Measurements from ENCODE around the gene RFFL. TPM values are rescaled to one million over a fixed set of nuclear protein-coding genes. Genes with fewer than 3 reads are reported as not detected.

Gene RFFL
- total RNA-seq, 3 donors from 2014 or later = 13.8 to 27.5 (median 19.4) TPM

DNA sequence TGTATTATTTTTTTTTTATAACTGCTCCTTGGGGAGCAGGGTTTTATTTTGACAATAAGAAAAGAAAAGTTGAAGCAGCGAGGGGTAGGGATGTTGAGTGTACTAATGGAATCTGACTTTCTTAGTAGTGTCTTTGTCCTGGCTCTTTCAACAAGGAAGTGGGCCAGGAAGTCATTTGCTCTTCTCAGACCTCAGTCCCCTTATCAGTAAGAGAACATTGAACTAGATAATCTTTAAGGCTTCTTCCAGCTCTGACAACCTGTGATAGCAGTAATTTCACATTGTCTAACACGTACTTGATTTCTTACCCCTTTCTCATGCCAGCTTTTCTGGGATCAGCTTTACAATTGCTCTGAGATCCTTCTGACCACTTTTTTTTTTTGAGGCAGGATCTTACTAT, 74.9 kb downstream of the RFFL start:
- DNase-seq (ENCODE audit: low spot score in 2 of 2) = no peak
- Histone ChIP-seq H3K27ac (no peak overlapping the region), H3K4me1 (no peaks in the 10 kb centered on the region), H3K9me3 (no peaks in the 10 kb centered on the region), H3K36me3 (no peaks in the 10 kb centered on the region), H3K4me3 (no peak overlapping the region), H3K27me3 (no peaks in the 10 kb centered on the region)
- TF ChIP-seq CTCF (IDR thresholded peaks at IDR 0.05) (no peak), POLR2A (IDR thresholded peaks at IDR 0.05) (no peak), POLR2AphosphoS5 (IDR thresholded peaks at IDR 0.05) (no peak)
- intact Hi-C loops (cut with DNase I; ENCODE audit: low total_unique reads) = no loop called here

DNA sequence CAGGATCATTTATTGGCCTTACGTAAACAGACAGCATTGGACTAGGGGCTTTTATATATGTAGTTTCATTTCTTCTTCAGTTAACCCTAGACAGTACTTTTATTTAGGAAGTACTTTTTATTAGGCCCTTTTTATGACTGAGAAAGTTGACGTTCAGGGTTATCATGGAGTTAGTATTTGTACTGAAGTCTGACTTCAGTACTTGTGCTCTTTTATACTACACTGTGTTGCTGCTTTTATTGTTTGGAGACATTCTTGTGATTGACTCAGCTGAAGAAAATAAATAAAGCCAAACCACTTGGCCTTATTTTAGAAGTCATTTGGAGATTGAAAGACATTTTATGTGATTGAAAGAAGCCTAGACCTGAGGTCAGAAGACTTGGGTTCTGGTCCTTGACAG, 76.3 kb downstream of the RFFL start:
- no peaks in the 10 kb centered on the region for H3K27me3 ChIP-seq
- no peaks in the 10 kb centered on the region for H3K4me1 ChIP-seq
- intact Hi-C loops (cut with DNase I; ENCODE audit: low total_unique reads) = no loop called here
- H3K9me3 ChIP-seq = no peaks in the 10 kb centered on the region
- no peak overlapping the region for H3K27ac ChIP-seq
- DNase-seq (ENCODE audit: low spot score in 2 of 2) = no peak
- TF ChIP-seq POLR2AphosphoS5 (IDR thresholded peaks at IDR 0.05) (no peak), CTCF (IDR thresholded peaks at IDR 0.05) (no peak), POLR2A (IDR thresholded peaks at IDR 0.05) (no peak)
- no peaks in the 10 kb centered on the region for H3K36me3 ChIP-seq
- no peak overlapping the region for H3K4me3 ChIP-seq

- H3K27me3 ChIP-seq = no peaks in the 10 kb centered on the region
- intact Hi-C loops (cut with DNase I; ENCODE audit: low total_unique reads) = no loop called here
- no peak for TF ChIP-seq POLR2AphosphoS5 (IDR thresholded peaks at IDR 0.05)
- no peak for TF ChIP-seq POLR2A (IDR thresholded peaks at IDR 0.05)
- TF ChIP-seq CTCF (IDR thresholded peaks at IDR 0.05) = no peak
- no peaks in the 10 kb centered on the region for H3K36me3 ChIP-seq
- no peaks in the 10 kb centered on the region for H3K9me3 ChIP-seq
- peak overlapping the region; percentile 76 to 89 (median 81) for H3K4me3 ChIP-seq
- H3K27ac ChIP-seq = peak overlapping the region; percentile 96 to 99
- no peak for DNase-seq (ENCODE audit: low spot score in 2 of 2)
- H3K4me1 ChIP-seq = no peaks in the 10 kb centered on the region
Measured at GRCh38 chr17:34981538-34982241, 81.8 kb downstream of the RFFL start.

DNA sequence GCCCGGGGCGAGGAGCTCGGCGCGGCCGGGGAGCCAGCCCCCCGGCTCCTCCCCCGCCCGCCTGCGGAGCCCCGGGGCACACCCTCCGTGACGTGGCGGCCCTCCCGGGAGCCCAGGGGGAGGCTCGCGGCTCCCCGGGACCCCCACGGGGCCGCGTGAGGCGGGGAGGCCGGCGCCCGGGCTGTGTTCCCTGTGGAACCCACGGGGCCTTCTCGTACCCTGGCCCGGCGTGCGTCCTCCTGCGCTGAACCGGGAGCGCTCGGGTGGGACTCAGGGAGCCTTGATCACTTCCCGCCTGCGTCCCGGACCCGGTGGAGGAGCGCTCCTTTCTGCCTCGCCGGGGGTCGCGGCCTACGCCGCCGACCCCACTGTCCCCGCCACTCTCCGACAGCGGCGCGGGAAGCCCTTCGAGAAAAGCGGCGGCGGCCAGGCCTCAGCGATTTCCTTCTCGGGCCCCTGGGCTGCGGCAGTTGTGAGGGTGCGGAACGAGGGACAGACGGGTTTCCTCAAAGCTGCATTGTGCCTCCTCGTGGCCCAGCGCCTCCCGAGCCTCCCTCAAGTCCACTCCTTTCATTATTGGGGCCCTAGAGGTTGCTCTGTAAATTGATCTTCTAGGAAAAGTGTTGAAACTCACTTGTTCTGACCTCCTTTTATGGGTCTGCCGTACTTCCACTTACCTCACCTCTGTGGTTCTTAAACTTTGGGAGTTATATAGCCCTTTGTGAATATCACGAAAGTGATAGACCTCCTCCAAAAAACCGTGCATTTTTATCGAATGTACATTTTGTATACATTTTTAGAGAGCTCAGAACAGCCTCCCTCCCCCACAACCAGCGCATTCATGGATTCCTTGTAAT, 82.6 kb downstream of the RFFL start:
- peak overlapping the region; percentile 76 to 89 (median 81) for H3K4me3 ChIP-seq
- no peaks in the 10 kb centered on the region for H3K27me3 ChIP-seq
- peak; percentile 67 to 76 for DNase-seq (ENCODE audit: low spot score in 2 of 2)
- intact Hi-C loops (cut with DNase I; ENCODE audit: low total_unique reads) = no loop called here
- H3K4me1 ChIP-seq = no peaks in the 10 kb centered on the region
- no peaks in the 10 kb centered on the region for H3K9me3 ChIP-seq
- peak overlapping the region; percentile 96 to 99 for H3K27ac ChIP-seq
- TF ChIP-seq CTCF (IDR thresholded peaks at IDR 0.05) = peak in 2 of 3 donors; percentile 37 to 60
- TF ChIP-seq POLR2A (IDR thresholded peaks at IDR 0.05) = no peak
- TF ChIP-seq POLR2AphosphoS5 (IDR thresholded peaks at IDR 0.05) = peak; percentile 18 to 50 (median 48)
- H3K36me3 ChIP-seq = no peaks in the 10 kb centered on the region

GRCh38 chr17:34980353-34980680, 83.2 kb downstream of the RFFL start, which contains the start of gene LIG3:
Gene LIG3, plus strand, starts transcription at chr17:34980512. Its CDS starts 2,494 bp downstream, at chr17:34983006.
- H3K27me3 ChIP-seq = no peaks in the 10 kb centered on the region
- H3K4me3 ChIP-seq = peak within 1 kb of the TSS; percentile 76 to 89 (median 81)
- no peaks in the 10 kb centered on the region for H3K9me3 ChIP-seq
- intact Hi-C loops (cut with DNase I; ENCODE audit: low total_unique reads) = no loop called here
- H3K36me3 ChIP-seq = no peaks in the 10 kb centered on the region
- no peaks in the 10 kb centered on the region for H3K4me1 ChIP-seq
- TF ChIP-seq POLR2AphosphoS5 (IDR thresholded peaks at IDR 0.05) (peak; percentile 17 to 84 (median 58)), POLR2A (IDR thresholded peaks at IDR 0.05) (peak; percentile 72), CTCF (IDR thresholded peaks at IDR 0.05) (no peak)
- peak; percentile 93 to 94 for DNase-seq (ENCODE audit: low spot score in 2 of 2)
- H3K27ac ChIP-seq = peak within 1 kb of the TSS; percentile 96 to 99
